HG03108 (cell line): ENCODE measurements around the gene KCNQ1.

ENCODE experiments used
- ATAC-seq: cut with Tn5 transposase; IDR thresholded peaks from one replicate; pipeline ENCODE4 v1.9.1; 2021; ENCODE audit warnings: moderate library complexity; ENCODE audit not compliant: unreplicated experiment

KCNQ1 gene

GRCh38 chr11:2674658-2675131 lies 229.9 kb downstream of the KCNQ1 start:
- ATAC-seq = no peak

GRCh38 chr11:2675540-2675939 lies 230.7 kb downstream of the KCNQ1 start:
- no peak for ATAC-seq

- no peak for ATAC-seq
These were observed 232.3 kb downstream of the KCNQ1 start for GRCh38 chr11:2677127-2677526.

- ATAC-seq = no peak
These were observed 233.6 kb downstream of the KCNQ1 start for GRCh38 chr11:2678396-2678795.

GRCh38 chr11:2679011-2679676 lies 234.3 kb downstream of the KCNQ1 start:
- no peak for ATAC-seq

- no peak for ATAC-seq
These were observed 236.8 kb downstream of the KCNQ1 start for GRCh38 chr11:2681408-2682145.

GRCh38 chr11:2683806-2684205 lies 239.0 kb downstream of the KCNQ1 start:
- no peak for ATAC-seq

GRCh38 chr11:2684581-2684980 lies 239.8 kb downstream of the KCNQ1 start:
- no peak for ATAC-seq

GRCh38 chr11:2685051-2685450 lies 240.2 kb downstream of the KCNQ1 start:
- ATAC-seq = no peak

GRCh38 chr11:2685566-2686359 lies 241.0 kb downstream of the KCNQ1 start:
- no peak for ATAC-seq

- ATAC-seq = no peak
These were observed 241.8 kb downstream of the KCNQ1 start for GRCh38 chr11:2686360-2687222.

GRCh38 chr11:2687223-2687530 lies 242.4 kb downstream of the KCNQ1 start:
- no peak for ATAC-seq

GRCh38 chr11:2687782-2688191 lies 243.0 kb downstream of the KCNQ1 start:
- ATAC-seq = no peak

- no peak for ATAC-seq
These were observed 243.8 kb downstream of the KCNQ1 start for GRCh38 chr11:2688381-2689231.

- no peak for ATAC-seq
These were observed 245.1 kb downstream of the KCNQ1 start for GRCh38 chr11:2689651-2690575.

GRCh38 chr11:2690596-2691354 lies 246.0 kb downstream of the KCNQ1 start:
- ATAC-seq = no peak

GRCh38 chr11:2691355-2691761 lies 246.6 kb downstream of the KCNQ1 start:
- no peak for ATAC-seq
